NCI-H1694 treated with DMSO at 0.1 percent for 48 hours (cell line): Measurements from ENCODE around the gene SNAP29.
"Not testable (repeated sequence)": the region's sequence is repeated elsewhere in the genome, so short reads cannot be mapped to it uniquely, and the experiment has no call there.

Experiments
- DNase-seq: peaks from one replicate; lab custom pipeline; 2025; lab: John Stamatoyannopoulos, UW

SNAP29 gene

GRCh38 chr22:20931126-20931654 lies 72.4 kb downstream of the SNAP29 start:
- no peak for DNase-seq

DNA sequence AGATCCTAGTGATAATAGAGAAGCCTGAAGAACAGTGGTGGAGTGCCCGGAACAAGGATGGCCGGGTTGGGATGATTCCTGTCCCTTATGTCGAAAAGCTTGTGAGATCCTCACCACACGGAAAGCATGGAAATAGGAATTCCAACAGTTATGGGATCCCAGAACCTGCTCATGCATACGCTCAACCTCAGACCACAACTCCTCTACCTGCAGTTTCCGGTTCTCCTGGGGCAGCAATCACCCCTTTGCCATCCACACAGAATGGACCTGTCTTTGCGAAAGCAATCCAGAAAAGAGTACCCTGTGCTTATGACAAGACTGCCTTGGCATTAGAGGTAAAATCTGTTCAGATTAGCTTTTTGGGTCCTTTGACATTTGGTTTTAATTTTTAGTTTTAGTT lies 75.1 kb downstream of the SNAP29 start:
- DNase-seq, result no peak

GRCh38 chr22:20935049-20935448 lies 76.2 kb downstream of the SNAP29 start:
- DNase-seq, result not testable (repeated sequence)

DNA sequence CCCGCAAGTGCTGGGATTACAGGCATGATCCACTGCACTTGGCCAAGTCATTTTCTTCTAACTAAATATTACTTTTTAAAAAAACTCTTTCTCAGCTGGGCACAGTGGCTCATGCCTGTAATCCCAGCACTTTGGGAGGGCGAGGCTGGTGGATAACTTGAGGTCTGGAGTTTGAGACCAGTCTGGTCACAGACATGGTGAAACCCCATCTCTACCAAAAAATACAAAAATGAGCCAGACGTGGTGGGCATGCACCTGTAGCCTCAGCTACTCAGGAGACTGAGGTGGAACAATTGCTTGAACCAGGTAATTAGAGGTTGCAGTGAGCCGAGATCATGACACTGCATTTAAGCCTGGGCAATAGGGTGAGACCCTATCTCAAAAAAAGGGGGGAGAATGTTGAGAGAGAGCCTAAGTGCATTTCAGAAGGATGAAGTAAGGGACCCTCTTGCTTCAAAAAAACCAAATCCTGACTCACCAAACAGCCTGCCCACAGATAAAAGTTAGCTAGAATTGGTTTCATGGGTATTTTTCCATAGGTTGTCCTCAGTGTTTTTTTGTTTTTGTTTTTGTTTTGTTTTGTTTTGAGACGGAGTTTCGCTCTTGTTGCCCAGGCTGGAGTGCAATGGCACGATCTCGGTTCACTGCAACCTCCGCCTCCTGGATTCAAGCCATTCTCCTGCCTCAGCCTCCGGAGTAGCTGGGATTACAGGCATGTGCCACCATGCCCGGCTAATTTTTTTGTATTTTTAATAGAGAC lies 77.2 kb downstream of the SNAP29 start:
- not testable (repeated sequence) for DNase-seq

- no peak for DNase-seq
These were observed 78.4 kb downstream of the SNAP29 start for GRCh38 chr22:20937031-20937793.

GRCh38 chr22:20937794-20938671 lies 79.2 kb downstream of the SNAP29 start:
- DNase-seq, result no peak

DNA sequence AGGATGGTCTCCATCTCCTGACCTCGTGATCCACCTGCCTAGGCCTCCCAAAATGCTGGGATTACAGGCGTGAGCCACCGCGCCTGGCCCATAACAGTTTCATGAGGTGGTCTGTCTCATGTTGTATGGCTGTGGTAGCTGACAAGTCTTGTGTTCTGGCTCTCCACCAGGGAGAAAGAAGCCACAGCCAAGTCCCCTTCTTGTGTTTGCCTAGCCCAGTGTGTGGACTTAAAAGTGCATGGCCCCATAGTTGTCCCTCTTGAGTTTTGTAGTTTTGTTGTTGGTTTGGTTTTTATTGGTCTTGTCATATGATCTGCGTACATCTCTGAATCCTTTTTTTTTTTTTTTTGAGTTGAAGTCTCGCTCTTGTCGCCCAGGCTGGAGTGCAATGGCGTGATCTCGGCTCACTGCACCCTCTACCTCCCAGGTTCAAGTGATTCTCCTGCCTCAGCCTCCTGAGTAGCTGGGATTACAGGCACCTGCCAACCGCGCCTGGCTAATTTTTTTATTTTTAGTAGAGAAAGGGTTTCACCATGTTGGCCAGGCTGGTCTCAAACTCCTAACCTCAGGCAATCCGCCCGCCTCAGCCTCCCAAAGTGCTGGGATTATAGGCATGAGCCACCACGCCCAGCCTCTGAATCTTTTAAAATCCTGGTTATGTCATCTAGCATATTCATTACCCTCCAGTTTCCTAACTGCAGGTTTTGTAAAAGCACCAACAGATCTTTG lies 80.8 kb downstream of the SNAP29 start:
- not testable (repeated sequence) for DNase-seq

GRCh38 chr22:20940186-20940651 lies 81.4 kb downstream of the SNAP29 start:
- peak; percentile 58 for DNase-seq
